ENCODE results near the gene JMJD4.

Gene JMJD4

DNA sequence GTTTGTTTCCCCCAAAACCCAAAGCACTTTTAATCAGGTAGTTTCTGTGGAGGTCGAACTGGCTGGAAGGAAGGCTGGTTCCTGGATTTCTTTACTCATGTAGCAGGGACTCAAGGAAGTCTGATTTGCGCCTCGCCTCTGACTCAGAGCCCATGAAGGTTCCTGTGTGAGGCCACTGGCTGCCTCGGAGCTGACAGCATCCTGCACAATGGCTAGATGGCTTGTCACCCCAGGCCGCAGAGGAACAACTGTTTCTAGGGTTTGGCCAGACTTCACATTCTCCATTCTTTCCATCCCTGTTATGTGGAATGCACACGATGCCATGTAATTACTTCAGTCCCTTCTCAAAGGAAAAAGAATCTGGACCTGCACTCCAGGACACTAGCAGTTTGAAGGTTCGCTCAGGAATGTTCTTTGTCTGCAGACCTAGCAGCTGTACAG is 41.2 kb upstream of the JMJD4 start:
- Histone ChIP-seq H3K36me3 (replicated peaks; ENCODE audit: insufficient read depth, low read length) (no peaks in the 10 kb centered on the region), H3K4me2 (ENCODE audit: low read depth, low read length) (no peak overlapping the region), H3K9me3 (replicated peaks; ENCODE audit: insufficient read depth, low read length) (no peaks in the 10 kb centered on the region), H4K20me1 (ENCODE audit: insufficient read depth, low read length) (no peaks in the 10 kb centered on the region), H3K79me2 (ENCODE audit: low read length) (no peaks in the 10 kb centered on the region), H3K27me3 (replicated peaks; ENCODE audit: insufficient read depth, low read length) (no peaks in the 10 kb centered on the region), H3K4me1 (ENCODE audit: low read length) (no peaks in the 10 kb centered on the region), H3K9me2 (replicated peaks; ENCODE audit: insufficient read depth, low read length) (no peaks in the 10 kb centered on the region), H3K27ac (ENCODE audit: low read length) (no peak overlapping the region), H3F3A (ENCODE audit: insufficient read depth, low read length) (no peaks in the 10 kb centered on the region), H3K9ac (ENCODE audit: low read length) (no peak overlapping the region), H3K4me3 (ENCODE audit: low read length) (no peak overlapping the region), H2AFZ (ENCODE audit: low read length) (no peak overlapping the region)
- DNase-seq = no peak
- TF ChIP-seq EZH2phosphoT487 (IDR thresholded peaks at IDR 0.05; ENCODE audit: low read length) (no peak), EZH2 (optimal IDR thresholded peaks at IDR 0.05; ENCODE audit: low read depth, low read length) (no peak)
- TF ChIP-seq, protein P1, sequence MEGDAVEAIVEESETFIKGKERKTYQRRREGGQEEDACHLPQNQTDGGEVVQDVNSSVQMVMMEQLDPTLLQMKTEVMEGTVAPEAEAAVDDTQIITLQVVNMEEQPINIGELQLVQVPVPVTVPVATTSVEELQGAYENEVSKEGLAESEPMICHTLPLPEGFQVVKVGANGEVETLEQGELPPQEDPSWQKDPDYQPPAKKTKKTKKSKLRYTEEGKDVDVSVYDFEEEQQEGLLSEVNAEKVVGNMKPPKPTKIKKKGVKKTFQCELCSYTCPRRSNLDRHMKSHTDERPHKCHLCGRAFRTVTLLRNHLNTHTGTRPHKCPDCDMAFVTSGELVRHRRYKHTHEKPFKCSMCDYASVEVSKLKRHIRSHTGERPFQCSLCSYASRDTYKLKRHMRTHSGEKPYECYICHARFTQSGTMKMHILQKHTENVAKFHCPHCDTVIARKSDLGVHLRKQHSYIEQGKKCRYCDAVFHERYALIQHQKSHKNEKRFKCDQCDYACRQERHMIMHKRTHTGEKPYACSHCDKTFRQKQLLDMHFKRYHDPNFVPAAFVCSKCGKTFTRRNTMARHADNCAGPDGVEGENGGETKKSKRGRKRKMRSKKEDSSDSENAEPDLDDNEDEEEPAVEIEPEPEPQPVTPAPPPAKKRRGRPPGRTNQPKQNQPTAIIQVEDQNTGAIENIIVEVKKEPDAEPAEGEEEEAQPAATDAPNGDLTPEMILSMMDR (IDR thresholded peaks at IDR 0.05; ENCODE audit: low read length) = no peak

- Histone ChIP-seq H3K9me2 (replicated peaks; ENCODE audit: insufficient read depth, low read length) (no peaks in the 10 kb centered on the region), H3K27me3 (replicated peaks; ENCODE audit: insufficient read depth, low read length) (no peaks in the 10 kb centered on the region), H3K36me3 (replicated peaks; ENCODE audit: insufficient read depth, low read length) (no peaks in the 10 kb centered on the region), H3K4me3 (ENCODE audit: low read length) (no peak overlapping the region), H3K79me2 (ENCODE audit: low read length) (no peaks in the 10 kb centered on the region), H2AFZ (ENCODE audit: low read length) (no peak overlapping the region), H3K4me1 (ENCODE audit: low read length) (no peaks in the 10 kb centered on the region), H3K4me2 (ENCODE audit: low read depth, low read length) (no peak overlapping the region), H3K27ac (ENCODE audit: low read length) (no peak overlapping the region), H3K9ac (ENCODE audit: low read length) (no peak overlapping the region), H3K9me3 (replicated peaks; ENCODE audit: insufficient read depth, low read length) (no peaks in the 10 kb centered on the region), H4K20me1 (ENCODE audit: insufficient read depth, low read length) (no peaks in the 10 kb centered on the region), H3F3A (ENCODE audit: insufficient read depth, low read length) (no peaks in the 10 kb centered on the region)
- TF ChIP-seq EZH2 (optimal IDR thresholded peaks at IDR 0.05; ENCODE audit: low read depth, low read length) (no peak), EZH2phosphoT487 (IDR thresholded peaks at IDR 0.05; ENCODE audit: low read length) (no peak)
- TF ChIP-seq, protein P1 (IDR thresholded peaks at IDR 0.05; ENCODE audit: low read length) = no peak
- DNase-seq = no peak
These were observed 40.7 kb upstream of the JMJD4 start for GRCh38 chr1:227775841-227776240.

DNA sequence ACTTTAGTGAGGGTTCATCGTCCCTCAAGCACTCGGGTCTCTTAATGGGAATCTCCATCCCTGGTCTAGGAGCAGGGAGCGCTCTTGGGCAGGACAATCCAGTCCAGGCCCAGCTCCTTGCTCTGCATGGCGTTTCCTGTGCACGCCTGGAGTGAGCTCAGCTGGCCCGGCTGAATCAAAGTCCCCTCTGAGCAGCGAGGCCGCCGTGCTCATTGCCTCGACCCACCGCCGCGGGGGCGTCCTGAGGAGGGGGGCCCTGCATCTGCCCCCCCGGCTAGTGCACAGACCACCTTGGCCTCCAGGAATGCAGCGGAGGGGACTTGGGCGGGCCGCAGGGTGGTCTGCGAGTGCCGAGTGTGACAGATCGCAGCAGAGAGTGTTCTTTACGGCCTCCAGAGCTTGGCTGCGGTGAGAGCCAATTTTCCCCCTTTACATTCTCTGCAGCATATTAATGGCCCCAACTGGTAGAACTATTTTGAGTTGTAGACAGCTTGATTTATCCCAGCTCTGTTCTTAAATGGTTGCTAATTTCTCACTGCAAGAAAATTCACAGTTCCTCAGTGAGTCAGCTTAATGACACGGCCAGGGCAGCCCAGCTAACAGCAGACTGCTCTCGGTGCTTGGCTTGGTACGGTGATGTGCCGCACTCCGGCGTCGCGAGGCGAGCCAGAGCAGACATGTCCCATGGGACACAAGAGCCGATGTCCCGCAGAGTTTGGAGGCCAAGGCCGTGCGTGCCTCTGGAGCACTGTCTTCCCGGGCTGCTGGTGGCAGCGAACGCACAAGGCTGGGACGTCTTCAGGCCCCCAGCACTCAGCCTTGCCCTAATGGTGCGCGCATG is 39.9 kb upstream of the JMJD4 start:
- no peak for TF ChIP-seq EZH2phosphoT487 (IDR thresholded peaks at IDR 0.05; ENCODE audit: low read length)
- TF ChIP-seq, protein P1 (IDR thresholded peaks at IDR 0.05; ENCODE audit: low read length) = no peak
- Histone ChIP-seq H3K4me3 (ENCODE audit: low read length) (no peak overlapping the region), H3K9me3 (replicated peaks; ENCODE audit: insufficient read depth, low read length) (no peaks in the 10 kb centered on the region), H3K27ac (ENCODE audit: low read length) (no peak overlapping the region), H2AFZ (ENCODE audit: low read length) (no peak overlapping the region), H3K9ac (ENCODE audit: low read length) (no peak overlapping the region), H3K4me2 (ENCODE audit: low read depth, low read length) (no peak overlapping the region), H3F3A (ENCODE audit: insufficient read depth, low read length) (no peaks in the 10 kb centered on the region), H3K27me3 (replicated peaks; ENCODE audit: insufficient read depth, low read length) (no peaks in the 10 kb centered on the region), H4K20me1 (ENCODE audit: insufficient read depth, low read length) (no peaks in the 10 kb centered on the region), H3K36me3 (replicated peaks; ENCODE audit: insufficient read depth, low read length) (no peaks in the 10 kb centered on the region), H3K9me2 (replicated peaks; ENCODE audit: insufficient read depth, low read length) (no peaks in the 10 kb centered on the region), H3K79me2 (ENCODE audit: low read length) (no peaks in the 10 kb centered on the region), H3K4me1 (ENCODE audit: low read length) (no peaks in the 10 kb centered on the region)
- DNase-seq = no peak

Measured in MM.1S (cell line).